HCT116 (cell line): ENCODE measurements around the gene ZCWPW2. TPM values are rescaled to one million over a fixed set of nuclear protein-coding genes. Genes with fewer than 3 reads are reported as not detected.

Experiments
- ATAC-seq: fragments of 200-7000 bp; cut with Tn5 transposase; 2 replicates; pipeline ENCODE4 v1.9.1; 2020; ENCODE audit warnings: mild to moderate bottlenecking, moderate library complexity
- BruUV-seq: library from RNA; stranded (reverse); fragments of 400-500 nt; replicated peaks from 2 replicates; lab custom pipeline; 2021; lab: Mats Ljungman, UMichigan
- CTCF ChIA-PET: fragments of 300-600 bp; sonication (Branson Sonifier 250); formaldehyde crosslinking; loops from one replicate; lab custom pipeline; 2021; ENCODE audit warnings: antibody characterized with exemption; lab: Charles Lee
- POLR2A ChIA-PET: fragments of 300-600, 350-600 bp; sonication (Branson Sonifier 250); formaldehyde crosslinking; loops from one replicate; lab custom pipeline; 2021; ENCODE audit warnings: antibody characterized with exemption; lab: Charles Lee
- RAD21 ChIA-PET, 2 experiments: fragments of 300-600 bp; sonication (Branson Sonifier 250); formaldehyde crosslinking; loops; one replicate each; lab custom pipeline; 2023; ENCODE audit warnings: low total read pairs in 2 of 2; ENCODE audit not compliant: uncharacterized antibody in 2 of 2, unreplicated experiment in 2 of 2, low non-redundant PET in 1 of 2; lab: Charles Lee
- DNase-seq: peaks from one replicate; pipeline ENCODE4 v3.0.0-alpha.2; 2010; ENCODE audit warnings: low read depth, low spot score
- H2AFZ ChIP-seq: fragments of 200-600 bp; shearing (Covaris generic), sonication (generic); 2 replicates; pipeline ENCODE4 v1.6.1; 2017; ENCODE audit warnings: low read depth, mixed run types, mixed read lengths, antibody characterized with exemption, low read length; ENCODE audit not compliant: poor library complexity, severe bottlenecking
- H3K27ac ChIP-seq: 2 replicates; pipeline ENCODE4 v1.5.1; 2012; ENCODE audit warnings: low read depth, low read length
- H3K27me3 ChIP-seq: fragments of 200-600 bp; sonication (generic); 2 replicates; pipeline ENCODE4 v1.6.1; 2016; ENCODE audit warnings: mixed run types, low read length, mixed read lengths; ENCODE audit not compliant: insufficient read depth
- H3K36me3 ChIP-seq, 2 experiments: fragments of 200-500 bp in 1 of 2; fragments of 200-600 bp in 1 of 2; sonication (Bioruptor generic) in 1 of 2; sonication (generic) in 1 of 2; 2 replicates each; pipeline versions ENCODE4 v1.5.1 to v1.6.1; 2014 to 2016; ENCODE audit warnings: low read length in 2 of 2, inconsistent platforms in 1 of 2, mixed read lengths in 1 of 2, mixed run types in 1 of 2; ENCODE audit not compliant: insufficient read depth in 2 of 2, control insufficient read depth in 1 of 2
- H3K4me1 ChIP-seq, 2 experiments: fragments of 200-600 bp in 1 of 2; sonication (generic) in 1 of 2; 2 replicates each; pipeline versions ENCODE4 v1.5.1 to v1.6.1; 2012 to 2017; ENCODE audit warnings: low read length in 2 of 2, inconsistent platforms in 1 of 2, mild to moderate bottlenecking in 1 of 2, mixed read lengths in 1 of 2, mixed run types in 1 of 2, moderate library complexity in 1 of 2; ENCODE audit not compliant: insufficient read depth in 2 of 2, control insufficient read depth in 1 of 2
- H3K4me2 ChIP-seq: fragments of 200-600 bp; sonication (generic); 2 replicates; pipeline ENCODE4 v1.6.1; 2017; ENCODE audit warnings: mixed run types, low read length, mixed read lengths
- H3K4me3 ChIP-seq, 2 experiments: fragments of 200-600 bp in 1 of 2; sonication (generic) in 1 of 2; replicated peaks in 1 of 2; 2 replicates each; pipeline ENCODE4 v1.5.1; 2011 to 2016; ENCODE audit warnings: low read length in 2 of 2, control low read depth in 1 of 2, low read depth in 1 of 2, mild to moderate bottlenecking in 1 of 2, mixed read lengths in 1 of 2, mixed run types in 1 of 2
- H3K79me2 ChIP-seq: fragments of 200-600 bp; sonication (generic); 2 replicates; pipeline ENCODE4 v1.6.1; 2017; ENCODE audit warnings: mild to moderate bottlenecking, mixed run types, low read length, moderate library complexity, mixed read lengths; ENCODE audit not compliant: insufficient read depth
- H3K9ac ChIP-seq: fragments of 200-600 bp; sonication (generic); 2 replicates; pipeline ENCODE4 v1.6.1; 2016; ENCODE audit warnings: low read length, mixed read lengths
- H3K9me2 ChIP-seq: fragments of 200-600 bp; sonication (generic), shearing (Covaris generic); 2 replicates; pipeline ENCODE4 v1.6.1; 2017; ENCODE audit warnings: mixed run types, mild to moderate bottlenecking, moderate library complexity; ENCODE audit not compliant: insufficient read depth
- H3K9me3 ChIP-seq, 2 experiments: fragments of 200-500 bp in 1 of 2; fragments of 200-600 bp in 1 of 2; sonication (Bioruptor generic) in 1 of 2; sonication (generic) in 1 of 2; 2 replicates each; pipeline ENCODE4 v1.6.1; 2014 to 2017; ENCODE audit warnings: low read length in 2 of 2, mixed read lengths in 2 of 2, inconsistent platforms in 1 of 2, low read depth in 1 of 2, mild to moderate bottlenecking in 1 of 2, mixed run types in 1 of 2, moderate library complexity in 1 of 2; ENCODE audit not compliant: control insufficient read depth in 1 of 2, insufficient read depth in 1 of 2
- H4K20me1 ChIP-seq: fragments of 200-600 bp; sonication (generic), shearing (Covaris generic); 2 replicates; pipeline ENCODE4 v1.6.1; 2017; ENCODE audit warnings: mixed run types, mild to moderate bottlenecking, moderate library complexity; ENCODE audit not compliant: insufficient read depth
- ATF3 ChIP-seq: IDR thresholded peaks from 2 replicates; pipeline ENCODE4 v1.6.1; 2012
- CBX3 ChIP-seq: IDR thresholded peaks from 2 replicates; pipeline ENCODE4 v1.6.1; 2012; ENCODE audit warnings: low read depth
- CEBPB ChIP-seq: IDR thresholded peaks from 2 replicates; pipeline ENCODE4 v1.6.1; 2012; ENCODE audit warnings: low read depth
- EGR1 ChIP-seq: IDR thresholded peaks from 2 replicates; pipeline ENCODE4 v1.6.1; 2012; ENCODE audit warnings: low read depth
- ELF1 ChIP-seq: IDR thresholded peaks from 2 replicates; pipeline ENCODE4 v1.6.1; 2012; ENCODE audit warnings: low read depth, borderline replicate concordance
- EZH2phosphoT487 ChIP-seq: fragments of 200-600 bp; IDR thresholded peaks from 2 replicates; pipeline ENCODE4 v1.6.1; 2018; ENCODE audit warnings: antibody characterized with exemption, borderline replicate concordance
- JUND ChIP-seq: IDR thresholded peaks from 2 replicates; pipeline ENCODE4 v1.6.1; 2012
- MAX ChIP-seq: IDR thresholded peaks from 2 replicates; pipeline ENCODE4 v1.6.1; 2012
- POLR2A ChIP-seq: IDR thresholded peaks from 2 replicates; pipeline ENCODE4 v1.7.0; 2011; ENCODE audit warnings: borderline replicate concordance; ENCODE audit not compliant: insufficient read depth, insufficient read length; ENCODE audit errors: extremely low read depth
- POLR2AphosphoS5 ChIP-seq: IDR thresholded peaks from 2 replicates; pipeline ENCODE4 v1.6.1; 2011; ENCODE audit warnings: mild to moderate bottlenecking, low read depth, low read length, moderate library complexity
- RAD21 ChIP-seq: IDR thresholded peaks from 2 replicates; pipeline ENCODE4 v1.6.1; 2012; ENCODE audit warnings: low read depth, mild to moderate bottlenecking
- REST ChIP-seq: IDR thresholded peaks from 2 replicates; pipeline ENCODE4 v1.6.1; 2012; ENCODE audit warnings: low read depth
- SIN3A ChIP-seq: IDR thresholded peaks from 2 replicates; pipeline ENCODE4 v1.6.1; 2012; ENCODE audit warnings: low read depth
- SP1 ChIP-seq: IDR thresholded peaks from 2 replicates; pipeline ENCODE4 v1.6.1; 2012; ENCODE audit warnings: low read depth
- SRF ChIP-seq: IDR thresholded peaks from 2 replicates; pipeline ENCODE4 v1.6.1; 2012; ENCODE audit warnings: low read depth
- TCF7L2 ChIP-seq: IDR thresholded peaks from 2 replicates; pipeline ENCODE4 v1.7.0; 2011; ENCODE audit warnings: borderline replicate concordance, inconsistent platforms; ENCODE audit not compliant: insufficient read depth, insufficient read length; ENCODE audit errors: extremely low read depth
- YY1 ChIP-seq: IDR thresholded peaks from 2 replicates; pipeline ENCODE4 v1.6.1; 2011; ENCODE audit warnings: low read length, low read depth, moderate library complexity, mild to moderate bottlenecking; ENCODE audit not compliant: insufficient replicate concordance; ENCODE audit errors: extremely low read depth
- ZBTB33 ChIP-seq: IDR thresholded peaks from 2 replicates; pipeline ENCODE4 v1.6.1; 2011; ENCODE audit warnings: mild to moderate bottlenecking, low read length, moderate library complexity; ENCODE audit not compliant: insufficient replicate concordance; ENCODE audit errors: extremely low read depth
- ZFX ChIP-seq: fragments of 450-650 bp; IDR thresholded peaks from 2 replicates; pipeline ENCODE4 v1.6.1; 2017
- ZNF274 ChIP-seq: fragments of 200-500 bp; sonication (Bioruptor generic); IDR thresholded peaks from 2 replicates; pipeline ENCODE4 v1.6.1; 2014; ENCODE audit warnings: mild to moderate bottlenecking, low read depth, low read length, inconsistent platforms
- intact Hi-C: fragments of 100-400 bp; cut with micrococcal nuclease; formaldehyde crosslinking; loops from 2 replicates; pipeline ENCODE4 v1.10.0; 2022
- total RNA-seq: library from RNA; stranded (reverse); gene quantifications from one replicate; pipeline ENCODE4 v1.2.1, GENCODE V29; 2021; ENCODE audit not compliant: unreplicated experiment

ZCWPW2 gene
- total RNA-seq, 1 experiment from 2014 or later = 1.1 TPM

GRCh38 chr3:28343144-28343543, 5.4 kb upstream of the ZCWPW2 start (continued):
- TF ChIP-seq RAD21 (no peak), POLR2A (no peak), JUND (no peak)

GRCh38 chr3:28345690-28346089, 2.8 kb upstream of the ZCWPW2 start:
- H3K4me1 ChIP-seq = peaks cover 3 to 10% of the 10 kb centered on the region in 2 experiments; a peak in 2 of 4 replicates
- no peaks in the 10 kb centered on the region for H3K36me3 ChIP-seq
- peaks cover 77% of the 10 kb centered on the region for H3K79me2 ChIP-seq
- H3K9ac ChIP-seq = no peak overlapping the region
- ChIA-PET CTCF (no interaction called here), POLR2A (no interaction called here), RAD21 (no interaction called here)
- no peaks in the 10 kb centered on the region for H3K27me3 ChIP-seq
- no peak for ATAC-seq
- H3K4me3 ChIP-seq = no peak overlapping the region
- intact Hi-C loops = loop anchor here (10.0 kb wide), 1 partner anchor 291 kb away; no protein-coding TSS in a partner anchor
- BruUV-seq = no TSS peak
- no peaks in the 10 kb centered on the region for H3K9me2 ChIP-seq
- no peaks in the 10 kb centered on the region for H3K9me3 ChIP-seq
- DNase-seq = no peak
- no peak overlapping the region for H2AFZ ChIP-seq
- H4K20me1 ChIP-seq = no peaks in the 10 kb centered on the region
- TF ChIP-seq ZBTB33 (no peak), RAD21 (no peak), SRF (no peak), ZNF274 (no peak), YY1 (no peak), ATF3 (no peak), SIN3A (no peak), EGR1 (no peak), MAX (no peak), ZFX (no peak), EZH2phosphoT487 (no peak), REST (no peak), ELF1 (no peak), TCF7L2 (no peak), SP1 (no peak), CEBPB (no peak), JUND (no peak), CBX3 (no peak), POLR2AphosphoS5 (no peak)
- no peak overlapping the region for H3K27ac ChIP-seq
- H3K4me2 ChIP-seq = no peak overlapping the region
